HFF-Myc (cell line): ENCODE data around the gene NACC1.

Experiments used
- DNase-seq: peaks from one replicate; pipeline ENCODE4 v3.0.0-alpha.2; 2011; ENCODE audit warnings: low read depth; ENCODE audit errors: extremely low read depth
- H3K4me3 ChIP-seq: replicated peaks from 2 replicates; pipeline ENCODE4 v1.5.1; 2011; ENCODE audit warnings: low read depth, mild to moderate bottlenecking, control low read depth, low read length
- TF ChIP-seq, protein P1 (sequence below): IDR thresholded peaks from 2 replicates; pipeline ENCODE4 v1.5.1; 2012; ENCODE audit warnings: mild to moderate bottlenecking, low read depth, low read length, control low read depth; ENCODE audit errors: missing control alignments

The NACC1 gene

DNA sequence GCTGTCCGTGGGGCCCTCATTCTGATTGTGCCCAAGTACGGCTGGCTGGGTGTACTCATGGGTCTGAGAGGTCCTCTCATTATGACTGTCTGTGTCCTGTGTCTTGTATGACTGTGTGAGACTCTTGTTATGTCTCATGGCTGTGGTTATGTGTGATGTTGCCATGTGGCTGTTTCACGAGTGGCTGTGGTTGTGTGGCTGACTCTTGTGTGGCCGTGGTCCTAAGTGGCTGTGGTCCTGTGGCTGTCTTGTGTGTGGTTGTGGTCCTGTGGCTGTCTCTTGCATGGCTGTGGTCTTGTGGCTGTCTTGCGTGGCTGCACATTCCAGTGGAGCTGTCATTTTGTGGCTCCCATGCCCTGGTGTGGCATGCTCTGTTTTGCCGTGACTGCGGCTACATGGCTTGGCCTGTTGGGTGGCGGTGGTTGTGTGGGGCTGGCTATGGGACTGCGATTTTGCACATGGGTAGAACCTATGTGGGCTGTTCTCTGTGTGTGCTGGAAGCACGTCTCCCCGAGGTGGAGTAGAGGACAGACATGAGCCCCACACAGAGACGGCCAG, 18.0 kb upstream of the NACC1 start:
- TF ChIP-seq, protein P1, sequence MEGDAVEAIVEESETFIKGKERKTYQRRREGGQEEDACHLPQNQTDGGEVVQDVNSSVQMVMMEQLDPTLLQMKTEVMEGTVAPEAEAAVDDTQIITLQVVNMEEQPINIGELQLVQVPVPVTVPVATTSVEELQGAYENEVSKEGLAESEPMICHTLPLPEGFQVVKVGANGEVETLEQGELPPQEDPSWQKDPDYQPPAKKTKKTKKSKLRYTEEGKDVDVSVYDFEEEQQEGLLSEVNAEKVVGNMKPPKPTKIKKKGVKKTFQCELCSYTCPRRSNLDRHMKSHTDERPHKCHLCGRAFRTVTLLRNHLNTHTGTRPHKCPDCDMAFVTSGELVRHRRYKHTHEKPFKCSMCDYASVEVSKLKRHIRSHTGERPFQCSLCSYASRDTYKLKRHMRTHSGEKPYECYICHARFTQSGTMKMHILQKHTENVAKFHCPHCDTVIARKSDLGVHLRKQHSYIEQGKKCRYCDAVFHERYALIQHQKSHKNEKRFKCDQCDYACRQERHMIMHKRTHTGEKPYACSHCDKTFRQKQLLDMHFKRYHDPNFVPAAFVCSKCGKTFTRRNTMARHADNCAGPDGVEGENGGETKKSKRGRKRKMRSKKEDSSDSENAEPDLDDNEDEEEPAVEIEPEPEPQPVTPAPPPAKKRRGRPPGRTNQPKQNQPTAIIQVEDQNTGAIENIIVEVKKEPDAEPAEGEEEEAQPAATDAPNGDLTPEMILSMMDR = no peak
- no peak overlapping the region for H3K4me3 ChIP-seq

DNA sequence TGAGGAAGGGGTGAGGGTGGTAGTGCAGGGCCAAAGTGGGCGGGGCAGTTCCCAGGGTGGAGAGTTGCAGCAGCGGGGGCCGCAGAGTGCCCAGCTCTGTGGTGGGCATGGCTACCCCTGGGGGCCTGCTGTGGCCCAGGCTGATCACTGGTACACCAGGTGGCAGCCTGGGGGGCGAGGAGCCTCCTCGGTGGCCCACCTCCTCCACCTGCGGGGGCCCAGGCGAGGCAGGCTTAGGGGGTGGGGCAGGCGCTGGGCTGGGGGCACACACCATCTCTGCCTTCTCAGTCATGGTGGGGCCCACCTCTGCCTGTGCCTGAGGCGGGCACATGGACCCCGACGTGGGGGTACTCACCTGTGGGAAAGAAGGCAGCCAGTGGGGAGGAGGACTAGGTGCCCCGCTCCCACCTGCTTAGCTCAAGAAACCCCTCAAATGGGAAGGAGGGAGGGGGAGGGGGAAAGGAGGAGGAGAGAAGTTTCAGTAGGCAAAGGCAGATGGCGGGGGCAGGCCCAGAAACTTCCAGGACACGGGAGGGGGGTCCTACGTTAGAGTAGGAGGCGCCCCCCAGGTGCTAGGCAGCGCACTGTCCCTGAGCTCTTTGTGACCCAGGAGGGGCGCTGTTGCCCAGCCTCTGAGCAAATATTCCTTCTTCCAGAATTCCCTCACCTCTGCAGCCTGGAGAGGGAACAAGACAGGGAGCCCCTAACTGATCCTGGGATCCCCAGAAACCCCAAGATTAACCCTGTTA, 17.0 kb upstream of the NACC1 start:
- no peak overlapping the region for H3K4me3 ChIP-seq
- TF ChIP-seq, protein P1 = no peak
- no peak for DNase-seq

More for the DNA sequence above, 18.0 kb upstream of the NACC1 start:
- DNase-seq = no peak

DNA sequence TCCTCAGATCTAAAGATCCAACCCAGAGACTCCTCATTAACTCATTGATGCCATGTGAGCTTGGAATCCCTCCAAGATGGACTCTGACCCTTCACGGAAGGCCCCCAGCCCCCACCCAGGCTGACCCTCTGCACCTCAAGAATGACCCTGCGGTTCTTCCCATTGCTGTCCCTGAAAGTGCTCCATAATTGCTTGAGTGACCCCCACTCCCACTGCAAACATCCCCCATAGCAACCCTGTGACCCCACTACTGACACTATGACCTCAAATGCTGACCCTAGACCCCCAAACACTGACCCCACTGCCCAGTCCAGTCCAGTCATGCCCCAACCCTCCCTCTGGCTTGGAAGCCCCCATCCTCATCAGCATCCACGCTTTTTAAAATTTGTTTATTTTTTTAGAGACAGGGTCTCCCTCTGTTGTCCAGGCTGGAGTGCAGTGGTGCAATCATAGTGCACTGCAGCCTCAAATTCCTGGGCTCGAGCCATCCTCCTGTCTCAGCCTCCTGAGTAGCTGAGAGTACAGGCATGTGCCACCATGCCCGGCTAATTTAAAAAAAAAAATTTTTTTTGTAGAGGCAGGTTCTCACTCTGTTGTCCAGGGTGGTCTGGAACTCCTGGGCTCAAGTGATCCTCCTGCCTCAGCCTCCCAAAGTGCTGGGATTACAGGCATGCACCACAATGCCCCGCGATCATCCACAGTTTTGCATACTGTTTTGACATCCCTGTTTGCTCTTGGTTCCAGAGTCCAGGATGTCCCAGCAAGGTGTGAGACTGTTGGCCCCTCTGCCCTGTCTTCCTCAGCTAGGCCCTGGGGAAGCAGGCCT, 16.3 kb upstream of the NACC1 start:
- TF ChIP-seq, protein P1 = no peak
- DNase-seq = no peak
- no peak overlapping the region for H3K4me3 ChIP-seq

DNA sequence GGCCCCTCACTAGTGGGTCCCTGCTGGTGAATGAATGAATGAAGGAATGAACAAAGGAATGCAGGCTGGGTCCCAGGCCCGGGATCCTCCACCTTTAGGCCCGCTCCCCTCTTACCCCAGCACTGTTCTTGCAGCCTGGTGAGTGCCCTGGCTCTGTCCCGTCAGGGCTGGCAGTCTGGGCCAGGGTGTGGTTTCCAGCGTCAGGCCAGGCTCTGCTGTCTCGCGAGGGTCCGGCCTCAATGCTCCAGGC, 15.7 kb upstream of the NACC1 start:
- DNase-seq = no peak
- TF ChIP-seq, protein P1 = no peak
- H3K4me3 ChIP-seq = no peak overlapping the region; the same call in 1 of the 2 replicates

DNA sequence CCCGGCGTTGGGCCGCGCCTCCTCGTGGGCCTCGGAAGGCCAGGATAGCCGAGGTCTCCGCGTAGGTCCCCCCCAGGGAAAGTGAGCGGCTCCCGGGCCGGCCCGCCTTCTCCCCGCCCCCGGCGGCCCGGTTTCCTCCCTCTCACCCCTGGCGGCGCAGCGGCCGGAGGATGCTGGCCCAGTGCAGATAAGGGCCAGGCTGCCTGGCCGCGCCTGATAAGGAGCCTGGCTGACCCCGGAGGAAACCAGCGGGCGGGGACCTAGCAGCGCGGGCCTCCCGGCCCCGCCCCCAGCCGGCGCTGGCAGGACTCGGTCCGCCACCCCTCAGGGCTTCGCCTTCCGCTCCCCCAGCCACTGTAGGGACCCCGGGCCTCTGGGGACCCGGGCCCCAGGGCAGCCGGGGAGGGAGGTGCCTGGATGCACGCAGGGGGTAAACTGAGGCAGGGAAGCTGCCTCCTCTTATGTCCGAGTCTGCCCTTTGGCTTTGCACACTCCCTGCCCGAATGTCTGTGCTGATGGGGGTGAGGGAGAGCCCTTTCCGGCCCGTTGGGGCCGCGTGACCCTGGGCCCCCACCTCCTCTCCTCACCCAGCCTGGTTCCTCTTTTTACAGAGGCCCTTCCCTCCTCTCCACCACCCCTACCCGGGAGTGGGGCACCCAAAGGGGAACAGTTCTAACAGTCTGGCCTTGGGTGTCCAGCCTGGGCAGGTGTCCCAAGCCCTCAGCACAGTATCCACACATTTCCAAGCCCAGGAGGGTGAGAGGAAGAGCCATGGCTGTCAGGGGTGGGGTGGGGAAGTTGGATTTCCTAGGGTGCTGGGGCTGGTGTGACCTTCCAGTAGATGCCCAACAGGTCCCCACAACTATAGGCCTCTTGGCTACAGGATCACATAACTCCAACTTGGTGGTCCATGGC, 15.1 kb upstream of the NACC1 start, which contains the start of gene LYL1:
Gene LYL1, minus strand, starts transcription at position 193 of the 915 bp plus-strand sequence. CDS start 1,687 bp downstream, outside the sequence.
- TF ChIP-seq, protein P1 = no peak
- no peak within 1 kb of the TSS; the same call in 1 of the 2 replicates for H3K4me3 ChIP-seq
- no peak for DNase-seq

DNA sequence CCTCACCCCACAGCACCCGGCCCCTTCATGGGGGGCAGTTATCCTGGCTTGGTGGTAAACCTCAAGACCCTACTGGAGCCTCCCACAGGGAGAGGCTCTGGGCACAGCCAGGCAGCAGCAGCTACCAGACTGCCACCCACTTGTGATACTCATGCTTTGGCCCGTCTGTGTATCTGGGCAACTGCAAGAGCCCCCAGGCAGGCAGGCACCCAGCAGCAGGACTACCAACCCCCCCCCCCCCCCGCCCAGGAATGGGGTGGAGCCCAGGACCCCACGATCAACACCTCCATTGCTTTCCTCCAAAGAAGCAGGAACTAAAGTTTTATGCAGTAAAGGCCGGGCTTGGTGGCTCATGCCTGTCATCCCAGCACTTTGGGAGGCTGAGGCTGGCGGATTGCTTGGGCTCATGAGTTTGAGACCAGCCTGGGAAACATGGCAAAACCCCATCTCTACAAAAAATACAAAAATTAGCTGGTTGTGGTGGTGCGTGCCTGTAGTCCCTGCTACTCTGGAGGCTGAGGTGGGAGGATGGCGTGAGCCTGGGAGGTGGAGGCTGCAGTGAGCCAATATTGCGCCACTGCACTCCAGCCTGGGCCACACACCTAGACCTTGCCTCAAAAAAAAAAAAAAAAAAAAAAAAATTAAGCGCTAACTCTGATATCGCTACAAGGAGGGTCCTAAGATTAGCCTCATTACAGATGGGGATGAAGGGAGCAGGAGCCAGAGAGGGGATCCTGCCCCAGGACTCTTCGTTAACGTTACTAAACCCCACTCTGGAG, 14.3 kb upstream of the NACC1 start:
- H3K4me3 ChIP-seq = no peak overlapping the region
- DNase-seq = no peak
- TF ChIP-seq, protein P1 = no peak
